Cardiac septum (tissue), 1 donor: ENCODE measurements around the gene CLPSL1. TPM values are rescaled to one million over a fixed set of nuclear protein-coding genes. Genes with fewer than 3 reads are reported as not detected.

Experiments
- DNase-seq: peaks from one replicate; pipeline ENCODE4 v3.0.0-alpha.2; 2020; ENCODE audit warnings: low spot score
- intact Hi-C: fragments of 100-400 bp; cut with DNase I; formaldehyde crosslinking; loops from one replicate; pipeline ENCODE4 v1.14.0; 2022
- total RNA-seq: library from RNA; stranded (reverse); fragmentation: NEBNext Ultra II Directional; extraction: Animal tissue kit (Norgen Biotek cat#: 25700); gene quantifications from one replicate; pipeline ENCODE4 v1.2.1, GENCODE V29; 2021
- donor health status: DM: no; HTN: no; CAD: no.

Gene CLPSL1
- total RNA-seq, 1 donor from 2014 or later, result not detected

- DNase-seq, result no peak
- intact Hi-C loops, result no loop called here
These were observed 9.9 kb downstream of the CLPSL1 start for GRCh38 chr6:35790683-35791082.

DNA sequence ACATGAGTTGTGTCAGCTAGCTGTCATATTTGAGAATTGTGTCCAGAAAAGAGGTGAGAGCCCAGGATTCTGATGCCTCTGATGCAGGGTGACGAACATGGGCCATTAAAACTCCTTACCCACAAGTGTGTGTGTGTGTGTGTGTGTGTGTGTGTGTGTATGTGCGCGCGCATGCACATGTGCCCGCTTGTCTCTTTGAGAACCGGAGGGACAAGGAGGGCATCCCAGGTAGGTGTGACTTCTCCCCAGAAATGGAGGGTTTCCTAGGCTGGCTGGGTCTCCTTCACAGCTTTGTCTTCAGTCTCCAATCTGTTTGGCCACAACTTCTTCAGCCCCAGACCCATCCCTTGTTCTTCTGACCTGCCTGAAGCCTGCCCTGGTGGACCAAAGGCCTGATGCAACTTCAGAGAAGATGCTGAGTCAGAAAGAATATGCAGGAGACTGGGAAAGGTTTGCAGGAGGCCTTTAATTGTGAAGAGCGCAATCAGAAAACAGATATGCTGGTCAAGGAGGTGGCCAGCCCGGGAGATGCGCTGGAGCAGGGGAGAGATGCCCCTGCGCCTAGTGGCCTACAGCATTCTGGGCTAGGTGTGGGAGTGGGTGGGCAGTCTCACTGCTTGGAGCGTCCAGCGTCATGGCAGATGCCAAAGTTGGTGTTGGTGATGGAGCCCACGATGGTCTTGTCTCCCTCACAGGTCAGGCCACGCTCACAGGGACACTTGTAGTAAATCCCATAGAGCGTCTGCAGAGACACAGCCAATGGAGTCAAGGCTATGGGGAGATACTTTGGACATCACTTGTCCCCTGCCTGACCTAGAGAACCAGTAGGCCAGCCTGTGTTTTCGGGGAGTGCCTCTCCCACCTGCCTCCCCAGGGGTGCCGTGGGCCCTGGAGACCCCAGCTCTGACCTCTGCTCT is 14.0 kb downstream of the CLPSL1 start:
- intact Hi-C loops, result no loop called here
- no peak for DNase-seq

GRCh38 chr6:35795453-35796071 is 14.7 kb downstream of the CLPSL1 start:
- DNase-seq, result no peak
- intact Hi-C loops, result no loop called here

GRCh38 chr6:35796236-35796635 is 15.4 kb downstream of the CLPSL1 start:
- peak; percentile 51 for DNase-seq
- intact Hi-C loops, result no loop called here

DNA sequence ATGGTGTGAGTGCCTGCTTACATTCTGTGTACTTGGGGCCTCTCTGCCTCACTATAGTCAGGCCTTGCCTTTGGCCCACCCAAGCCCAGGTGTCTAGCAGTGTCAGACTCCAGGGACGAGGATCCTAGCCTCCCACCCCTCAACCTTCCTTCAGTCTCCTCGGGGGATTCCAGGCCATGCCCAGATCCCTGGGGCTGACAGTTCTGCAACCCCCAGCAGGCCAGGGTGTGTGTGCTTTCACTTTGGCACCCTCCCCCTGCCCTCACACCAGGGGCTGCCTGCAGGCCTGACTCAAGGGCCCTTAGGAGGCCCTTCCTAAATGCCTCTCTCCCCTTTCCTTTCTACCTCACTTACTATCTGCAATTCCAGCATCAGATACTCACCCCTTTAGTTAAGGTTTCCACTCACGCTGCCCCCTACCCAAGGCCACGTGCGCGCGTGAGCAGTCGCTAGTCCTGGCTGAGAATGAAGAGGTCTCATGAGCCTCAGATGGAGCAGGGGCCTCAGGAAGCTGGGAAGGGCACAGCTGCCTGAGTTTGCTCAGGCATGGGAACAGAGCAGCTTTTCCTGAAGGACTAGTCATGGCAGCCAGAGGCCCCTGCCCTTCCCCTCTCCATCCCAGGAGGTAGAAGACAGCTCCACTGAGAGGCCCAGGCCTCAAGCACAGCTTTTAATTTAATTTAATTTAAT is 17.2 kb downstream of the CLPSL1 start:
- intact Hi-C loops, result loop anchor here (1.0 kb wide), 1 partner anchor 11 kb away; no protein-coding TSS in a partner anchor
- DNase-seq, result no peak

DNA sequence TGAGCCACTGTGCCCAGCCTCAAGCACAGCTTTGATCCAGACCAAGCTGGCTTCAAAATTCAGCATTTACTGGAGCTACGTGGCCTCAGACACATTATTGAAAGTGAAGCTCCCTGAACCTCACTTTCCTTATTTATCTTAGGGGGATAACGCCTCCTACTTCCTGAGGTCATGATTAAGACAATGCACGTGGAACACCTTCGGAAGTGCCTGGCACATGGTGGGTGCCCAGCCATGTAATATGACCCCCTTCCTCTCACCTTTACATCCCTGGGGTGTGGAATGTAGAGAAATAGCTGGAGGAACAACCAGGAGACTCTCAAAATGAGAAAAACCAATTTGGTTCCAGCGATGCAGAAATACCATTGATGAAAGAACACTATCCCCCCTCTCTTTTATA is 17.9 kb downstream of the CLPSL1 start:
- intact Hi-C loops, result loop anchor here (1.0 kb wide), 1 partner anchor 11 kb away; no protein-coding TSS in a partner anchor
- no peak for DNase-seq

DNA sequence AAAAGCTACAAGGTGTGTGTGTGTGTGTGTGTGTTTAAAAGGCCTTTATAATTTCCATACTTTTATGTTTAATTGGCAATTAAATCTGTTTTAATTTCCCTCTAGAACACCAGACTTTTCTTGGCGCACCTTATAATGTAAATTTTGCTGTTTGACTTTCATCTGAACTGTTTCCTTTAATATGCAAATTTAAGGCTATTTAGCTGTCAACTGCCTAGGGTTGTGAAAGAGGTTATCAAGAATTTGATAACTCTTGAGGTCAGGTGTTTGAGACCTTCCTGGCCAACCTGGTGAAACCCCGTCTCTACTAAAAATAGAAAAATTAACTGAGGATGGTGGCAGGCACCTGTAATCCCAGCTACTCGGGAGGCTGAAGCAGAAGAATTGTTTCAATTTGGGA is 20.3 kb downstream of the CLPSL1 start:
- intact Hi-C loops, result no loop called here
- no peak for DNase-seq

DNA sequence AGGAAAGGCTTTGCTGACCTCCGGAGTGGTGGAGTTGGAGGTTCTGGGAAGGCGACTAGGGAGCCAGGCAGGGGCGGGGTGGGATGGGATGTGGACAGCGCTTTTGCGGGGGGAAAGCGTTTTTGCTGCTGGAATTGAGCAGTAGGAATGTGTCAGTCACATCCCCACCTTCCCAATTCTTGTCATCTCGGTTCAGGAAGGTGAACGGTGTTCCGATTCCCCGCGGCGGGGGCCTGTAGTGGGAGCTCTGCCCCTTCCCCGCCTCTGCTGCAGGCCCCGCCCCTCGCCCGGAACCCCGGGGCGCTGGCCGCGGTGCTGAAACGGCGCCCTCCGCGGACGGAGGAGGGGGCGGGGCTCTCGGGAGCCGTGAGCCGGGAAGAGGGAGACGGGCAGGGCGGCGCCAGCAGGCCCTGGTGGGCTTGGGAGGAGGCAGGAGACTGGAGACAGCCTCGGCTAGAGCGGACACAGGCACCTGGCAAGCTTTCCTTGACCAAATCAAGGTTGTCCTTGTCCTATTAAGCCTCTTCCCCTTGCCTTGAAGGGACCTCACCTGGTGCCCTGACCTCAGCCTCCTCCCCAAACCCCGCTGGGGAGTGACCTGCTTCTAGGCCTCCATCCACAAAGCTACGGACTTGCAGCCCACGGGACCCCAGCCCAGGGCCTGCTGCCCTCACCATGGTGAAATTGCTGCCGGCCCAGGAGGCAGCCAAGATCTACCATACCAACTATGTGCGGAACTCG is 24.3 kb downstream of the CLPSL1 start, which contains the start of gene LHFPL5:
Gene LHFPL5 (plus strand): TSS at position 357 of the 741 bp plus-strand sequence. CDS start 319 bp downstream, at position 676.
- intact Hi-C loops, result no loop called here
- no peak for DNase-seq

DNA sequence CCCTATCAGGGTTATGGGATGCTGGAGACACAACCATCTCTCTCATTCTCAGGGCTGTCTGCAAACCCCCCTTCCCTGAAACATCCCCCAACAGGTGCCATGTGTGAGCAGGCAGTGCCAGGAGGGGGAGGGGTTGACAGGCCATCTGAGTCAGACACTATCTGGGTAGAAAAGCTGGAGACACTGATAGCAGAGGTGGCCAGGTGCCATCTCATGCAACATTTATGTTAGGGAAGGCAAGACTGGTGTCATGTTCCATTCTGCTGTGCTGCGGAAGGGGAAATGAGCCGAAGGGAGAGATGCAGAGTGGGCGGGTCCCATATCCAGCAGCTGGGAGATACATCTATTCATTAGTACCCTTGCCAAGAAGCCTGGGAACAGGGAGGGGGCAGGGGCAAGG is 27.9 kb downstream of the CLPSL1 start:
- intact Hi-C loops, result no loop called here
- DNase-seq, result no peak

DNA sequence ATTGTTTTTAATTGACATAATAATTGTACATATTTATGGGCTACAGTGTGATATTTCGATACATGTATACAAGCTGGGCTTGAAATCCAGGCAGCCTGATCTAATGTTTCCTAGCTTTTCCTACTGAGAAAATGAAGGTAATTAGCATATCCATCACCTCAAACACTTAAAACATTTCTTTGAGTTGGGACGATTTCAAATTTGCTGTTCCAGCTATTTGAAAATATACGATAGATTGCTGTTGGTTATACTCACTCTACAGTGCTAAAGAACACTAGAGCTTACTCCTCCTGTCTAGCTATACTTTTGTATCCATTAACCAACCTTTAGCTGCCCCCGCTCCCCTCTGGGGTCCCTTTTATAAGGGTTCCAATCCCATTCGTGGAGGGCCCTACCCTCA is 29.0 kb downstream of the CLPSL1 start:
- intact Hi-C loops, result no loop called here

DNA sequence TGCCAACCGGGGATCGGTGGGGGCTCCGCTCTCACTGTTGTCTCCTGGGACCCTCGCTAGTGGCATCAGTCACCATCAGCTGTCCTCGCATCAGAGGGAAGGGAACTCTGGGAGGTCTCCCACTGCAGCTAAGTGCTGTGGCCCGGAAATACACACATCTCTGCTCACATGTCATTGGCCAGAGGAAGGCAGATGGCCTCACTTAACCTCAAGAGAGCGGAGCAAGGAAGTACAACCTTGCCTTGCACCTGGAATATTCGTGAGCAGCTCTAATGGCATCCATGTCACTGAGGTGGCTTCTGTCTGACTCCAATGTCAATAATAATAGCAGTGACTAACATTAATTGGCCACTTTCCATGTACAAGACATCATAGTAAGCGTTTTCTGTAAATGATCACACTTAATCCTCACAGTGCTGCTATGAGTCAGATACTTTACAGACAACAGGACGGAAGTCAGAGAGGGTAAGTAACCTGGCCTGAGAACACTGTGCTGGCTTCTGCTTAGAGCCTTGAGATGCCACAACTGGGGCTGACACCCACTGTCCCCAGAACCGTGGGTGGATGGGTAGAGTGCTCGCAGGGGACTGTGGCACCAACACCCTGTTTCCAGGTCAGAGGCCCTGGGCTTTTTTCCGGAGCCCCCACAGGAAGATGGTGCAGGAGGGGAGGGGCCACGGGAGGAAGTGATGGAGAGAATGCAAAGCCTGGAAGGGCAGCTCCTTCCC is 30.3 kb downstream of the CLPSL1 start:
- intact Hi-C loops, result no loop called here
- DNase-seq, result no peak

More for the DNA sequence above, 29.0 kb downstream of the CLPSL1 start:
- DNase-seq, result no peak

DNA sequence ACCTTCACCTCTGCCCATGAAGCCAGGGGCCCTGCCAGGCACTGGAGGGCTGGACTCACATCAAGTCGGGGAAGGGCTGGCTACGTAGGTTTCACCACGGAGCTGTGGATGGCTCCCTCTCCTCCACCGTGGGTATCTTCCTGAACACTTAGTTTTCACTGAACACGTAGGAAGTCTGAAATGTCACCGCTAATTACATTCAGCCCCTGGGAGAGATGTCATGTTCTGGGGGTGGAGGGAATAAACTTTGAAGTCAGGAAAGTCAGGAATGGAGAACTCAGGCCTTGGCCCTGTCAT is 30.8 kb downstream of the CLPSL1 start:
- intact Hi-C loops, result no loop called here
- no peak for DNase-seq

- intact Hi-C loops, result no loop called here
- no peak for DNase-seq
These were observed 36.7 kb downstream of the CLPSL1 start for GRCh38 chr6:35817515-35817914.

DNA sequence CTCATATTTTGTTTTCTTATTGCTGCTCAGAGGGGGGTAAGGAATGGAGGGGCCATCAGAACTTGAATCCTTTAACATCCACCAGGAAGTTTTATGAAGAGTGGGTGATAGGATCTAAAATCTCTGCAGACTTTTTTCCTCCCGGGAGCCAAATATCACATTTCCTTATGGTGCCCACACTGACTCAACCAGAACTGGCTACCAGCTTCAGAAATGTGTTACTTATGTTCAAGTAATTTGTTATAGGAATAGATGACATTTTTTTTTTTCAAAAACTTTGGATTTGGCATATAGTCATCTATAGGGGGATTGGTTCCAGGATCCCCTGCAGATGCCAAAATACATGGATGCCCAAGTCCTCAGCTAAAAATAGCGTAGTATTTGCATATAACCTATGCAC is 42.8 kb downstream of the CLPSL1 start:
- intact Hi-C loops, result no loop called here

DNA sequence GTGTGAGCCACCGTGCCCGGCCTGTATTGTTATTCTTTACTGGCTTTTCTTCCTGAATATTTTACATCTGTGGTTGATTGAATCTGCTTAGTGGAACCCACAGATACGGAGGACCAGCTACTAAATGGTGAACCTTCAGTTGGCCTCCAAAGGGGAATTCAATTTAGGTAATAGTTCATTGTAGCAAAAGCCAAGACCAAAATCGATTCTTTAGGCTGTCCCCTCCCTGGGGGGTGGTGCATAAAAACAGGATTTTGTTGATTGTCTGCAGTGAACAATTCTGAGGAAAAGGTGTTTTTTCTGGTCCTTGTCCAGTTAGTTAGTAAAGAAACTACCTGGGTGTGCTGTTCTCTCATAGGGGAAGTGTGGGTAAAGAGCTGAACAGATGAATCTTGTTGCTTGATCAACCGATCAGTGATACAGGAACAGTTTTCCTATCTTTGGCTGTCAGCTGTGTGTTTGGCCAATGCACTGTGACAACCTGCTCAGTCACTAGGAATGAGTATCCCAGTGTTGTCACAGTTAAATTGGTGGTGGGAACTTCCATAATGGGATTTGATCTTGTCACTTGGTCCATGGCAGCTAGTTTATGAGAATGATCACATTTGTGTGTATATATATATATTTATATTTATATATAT is 43.9 kb downstream of the CLPSL1 start:
- DNase-seq, result no peak
- intact Hi-C loops, result no loop called here

More for the DNA sequence above, 42.8 kb downstream of the CLPSL1 start:
- no peak for DNase-seq

DNA sequence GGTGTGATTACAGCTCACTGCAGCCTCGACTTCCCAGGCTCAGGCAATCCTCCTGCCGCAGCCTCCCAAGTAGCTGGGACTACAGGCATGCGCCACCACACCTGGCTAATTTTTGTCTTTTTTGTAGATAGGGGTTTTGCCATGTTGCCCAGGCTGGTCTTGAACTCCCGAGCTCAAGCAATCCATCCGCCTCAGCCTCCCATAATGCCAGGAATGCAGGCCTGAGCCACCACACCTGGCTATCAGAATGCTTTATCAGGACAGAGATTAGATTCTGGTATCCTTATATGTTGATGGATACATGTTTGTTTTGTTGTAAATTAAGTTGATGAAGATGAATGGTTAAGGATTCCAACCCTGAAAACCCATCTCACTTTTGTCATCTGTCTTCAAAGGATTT is 48.5 kb downstream of the CLPSL1 start:
- intact Hi-C loops, result no loop called here
- DNase-seq, result no peak

DNA sequence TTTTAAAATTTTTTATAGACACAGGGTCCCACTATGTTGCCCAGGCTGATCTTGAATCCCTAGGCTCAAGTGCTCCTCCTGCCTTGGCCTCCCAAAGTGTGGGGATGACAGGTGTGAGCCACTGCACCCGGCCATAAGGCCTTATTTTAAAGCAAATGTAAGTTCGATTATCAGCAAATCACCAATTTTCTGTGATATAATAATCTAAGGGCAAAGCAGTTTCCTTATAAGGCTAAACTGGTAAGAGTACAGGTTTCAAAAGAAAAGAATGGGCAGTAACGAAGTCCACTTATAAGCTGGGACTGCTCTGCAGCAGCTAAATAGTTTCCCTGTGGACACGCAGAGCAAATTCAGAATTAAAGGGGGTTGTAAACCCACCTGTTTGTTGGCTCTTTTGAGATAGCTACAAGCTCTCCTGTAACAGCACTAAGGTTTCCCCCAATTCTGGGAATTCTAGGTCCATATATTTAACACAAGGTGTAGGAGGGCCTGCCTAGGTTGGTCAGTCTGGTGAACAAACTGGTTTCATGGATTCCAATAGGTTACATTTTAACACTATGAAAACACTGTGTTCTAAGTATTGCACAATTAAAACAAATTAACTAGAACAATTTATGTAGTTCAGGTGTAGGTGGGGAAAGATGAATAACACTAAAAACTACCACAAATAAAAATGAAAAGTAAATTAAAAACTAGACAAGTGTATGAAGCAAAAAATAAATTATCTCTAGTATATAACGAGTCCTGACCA is 50.6 kb downstream of the CLPSL1 start:
- intact Hi-C loops, result no loop called here
- DNase-seq, result no peak

DNA sequence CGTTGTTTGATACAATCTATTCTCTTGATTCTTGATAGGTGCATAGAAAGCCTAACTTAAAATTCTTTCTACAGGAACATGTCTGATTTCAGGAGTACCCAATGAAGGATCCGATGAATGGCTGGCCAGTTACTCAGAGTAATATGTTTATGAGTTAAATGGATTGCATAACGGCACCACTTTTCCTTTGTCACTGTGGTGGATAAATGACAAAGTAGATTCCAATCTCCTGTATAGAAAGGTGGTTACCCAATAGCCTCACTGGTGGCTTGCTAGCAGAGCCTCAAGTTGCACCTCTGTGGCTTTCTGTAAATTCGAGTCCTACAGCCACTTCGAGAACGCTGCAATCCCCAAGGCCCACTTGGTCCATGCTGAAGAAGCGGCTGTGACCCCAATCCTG is 52.7 kb downstream of the CLPSL1 start:
- intact Hi-C loops, result no loop called here
- no peak for DNase-seq
